Measurements from ENCODE around the gene LRRC4B.
A peak's percentile ranks its signal among the peaks of the same experiment; 100 is the strongest.
"Not testable (repeated sequence)": the region's sequence is repeated elsewhere in the genome, so short reads cannot be mapped to it uniquely, and the experiment has no call there.

Gene LRRC4B

GRCh38 chr19:50567882-50568727 lies at the start of gene LRRC4B:
LRRC4B (minus strand) TSS chr19:50568435; CDS start chr19:50548838, 19,597 bp downstream.
- Mint-ChIP-seq H3K27ac (no peak within 1 kb of the TSS), H3K4me3 (peak within 1 kb of the TSS; percentile 79), H3K4me1 (peaks cover 42% of the 10 kb centered on the region), H3K27me3 (ENCODE audit: low read depth, poor library complexity) (peaks cover 96% of the 10 kb centered on the region), H3K36me3 (ENCODE audit: low read depth) (no peaks in the 10 kb centered on the region), H3K9me3 (no peaks in the 10 kb centered on the region)
- peak; percentile 69 for DNase-seq
- no peak for TF ChIP-seq CTCF (IDR thresholded peaks at IDR 0.05)

GRCh38 chr19:50612504-50613404 lies 44.5 kb upstream of the LRRC4B start:
- H3K9me3 Mint-ChIP-seq; H3K4me3 Mint-ChIP-seq; H3K36me3 Mint-ChIP-seq (ENCODE audit: low read depth); H3K4me1 Mint-ChIP-seq; DNase-seq; H3K27ac Mint-ChIP-seq: not testable (repeated sequence)
- peaks cover 42% of the 10 kb centered on the region for H3K27me3 Mint-ChIP-seq (ENCODE audit: low read depth, poor library complexity)

GRCh38 chr19:50607874-50608785 lies 39.9 kb upstream of the LRRC4B start:
- no peak overlapping the region for H3K27ac Mint-ChIP-seq
- H3K27me3 Mint-ChIP-seq (ENCODE audit: low read depth, poor library complexity), result peaks cover 65% of the 10 kb centered on the region
- H3K4me1 Mint-ChIP-seq, result peaks cover 10% of the 10 kb centered on the region
- peaks cover 26% of the 10 kb centered on the region for H3K9me3 Mint-ChIP-seq
- H3K36me3 Mint-ChIP-seq (ENCODE audit: low read depth), result no peaks in the 10 kb centered on the region
- peak; percentile 77 for TF ChIP-seq CTCF (IDR thresholded peaks at IDR 0.05)
- H3K4me3 Mint-ChIP-seq, result peak overlapping the region; percentile 31
- DNase-seq, result peak; percentile 95

GRCh38 chr19:50607388-50607787 lies 39.2 kb upstream of the LRRC4B start:
- Mint-ChIP-seq H3K36me3 (ENCODE audit: low read depth) (no peaks in the 10 kb centered on the region), H3K4me1 (peaks cover 10% of the 10 kb centered on the region), H3K27me3 (ENCODE audit: low read depth, poor library complexity) (peaks cover 69% of the 10 kb centered on the region), H3K9me3 (peaks cover 30% of the 10 kb centered on the region), H3K4me3 (no peak overlapping the region), H3K27ac (no peak overlapping the region)
- DNase-seq, result no peak
- TF ChIP-seq CTCF (IDR thresholded peaks at IDR 0.05), result no peak

GRCh38 chr19:50606059-50606836 lies 38.0 kb upstream of the LRRC4B start:
- H3K27ac Mint-ChIP-seq; H3K36me3 Mint-ChIP-seq (ENCODE audit: low read depth): not testable (repeated sequence)
- DNase-seq, result peak; percentile 38
- Mint-ChIP-seq H3K4me3 (peak overlapping the region; percentile 65), H3K4me1 (peaks cover 10% of the 10 kb centered on the region), H3K27me3 (ENCODE audit: low read depth, poor library complexity) (peaks cover 74% of the 10 kb centered on the region), H3K9me3 (peaks cover 30% of the 10 kb centered on the region)
- peak; percentile 31 for TF ChIP-seq CTCF (IDR thresholded peaks at IDR 0.05)

- H3K9me3 Mint-ChIP-seq, result peaks cover 34% of the 10 kb centered on the region
- H3K4me3 Mint-ChIP-seq; DNase-seq; H3K36me3 Mint-ChIP-seq (ENCODE audit: low read depth); H3K27ac Mint-ChIP-seq: not testable (repeated sequence)
- H3K27me3 Mint-ChIP-seq (ENCODE audit: low read depth, poor library complexity), result peaks cover 78% of the 10 kb centered on the region
- peaks cover 10% of the 10 kb centered on the region for H3K4me1 Mint-ChIP-seq
Measured at GRCh38 chr19:50604264-50605073, 36.2 kb upstream of the LRRC4B start.

Data from nephron progenitor cell (in vitro differentiated cells).